Measurements from ENCODE around the gene NOD2.
A peak's percentile ranks its signal among the peaks of the same experiment; 100 is the strongest.

Gene NOD2

DNA sequence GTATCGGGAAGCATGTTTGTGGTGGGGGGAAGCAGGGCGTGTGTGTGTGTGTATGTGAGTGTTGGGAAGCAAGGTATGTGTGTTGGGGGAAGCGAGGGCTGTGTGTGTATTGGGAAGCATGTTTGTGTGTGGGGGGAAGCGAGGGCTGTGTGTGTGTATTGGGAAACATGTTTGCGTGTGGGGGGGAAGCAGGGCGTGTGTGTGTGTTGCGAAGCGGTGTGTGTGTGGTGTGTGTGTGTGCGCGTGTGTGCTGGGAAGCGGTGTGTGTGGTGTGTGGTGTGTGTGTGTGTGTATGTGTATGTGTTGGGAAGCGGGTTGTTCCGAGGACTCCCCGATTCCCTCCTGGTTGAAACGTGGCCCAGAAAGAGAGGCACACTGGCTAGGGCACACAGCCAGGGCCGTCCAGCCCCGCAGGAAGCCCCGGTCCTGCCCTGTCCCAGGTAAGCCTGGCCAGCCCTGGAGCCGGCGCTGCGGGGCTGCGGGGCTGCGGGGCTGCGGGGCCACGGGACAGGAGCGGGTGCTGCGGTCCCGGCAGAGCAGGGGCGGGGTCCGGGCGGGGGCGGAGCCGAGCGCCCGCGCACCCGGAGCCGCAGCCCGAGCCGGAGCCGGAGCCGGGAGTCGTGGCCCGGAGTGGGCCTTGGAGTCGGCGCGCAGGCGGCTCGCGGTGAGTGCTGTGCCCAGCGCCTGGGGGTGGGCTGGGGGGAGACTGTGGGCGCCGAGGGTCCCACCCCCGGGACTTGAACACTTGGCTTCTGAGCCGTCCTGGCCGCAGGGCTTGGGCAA lies at the start of gene NOD2:
Gene NOD2, plus strand, starts transcription at position 608 of the 783 bp plus-strand sequence. CDS start 5,890 bp downstream, outside the sequence.
- DNase-seq: no peak

DNA sequence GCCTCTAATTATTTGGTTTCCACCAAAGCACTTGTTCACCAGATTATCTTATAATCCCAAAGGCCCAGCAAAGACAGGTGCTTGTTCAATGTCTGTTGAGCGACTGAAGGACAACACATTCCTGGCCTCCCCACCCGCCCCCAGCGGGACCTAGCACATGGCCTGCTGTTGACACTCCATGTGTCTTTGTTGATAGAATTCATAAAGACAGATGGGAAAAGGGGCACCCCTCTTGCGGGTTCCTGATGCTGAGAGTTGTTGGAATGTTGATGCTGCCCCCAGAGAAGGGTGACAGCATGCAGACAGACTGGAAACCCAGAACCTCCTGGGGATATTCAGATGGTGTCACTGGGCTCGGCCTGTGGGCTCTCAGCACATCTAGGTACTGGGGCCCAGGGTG lies 49.2 kb upstream of the NOD2 start:
- DNase-seq: no peak

DNA sequence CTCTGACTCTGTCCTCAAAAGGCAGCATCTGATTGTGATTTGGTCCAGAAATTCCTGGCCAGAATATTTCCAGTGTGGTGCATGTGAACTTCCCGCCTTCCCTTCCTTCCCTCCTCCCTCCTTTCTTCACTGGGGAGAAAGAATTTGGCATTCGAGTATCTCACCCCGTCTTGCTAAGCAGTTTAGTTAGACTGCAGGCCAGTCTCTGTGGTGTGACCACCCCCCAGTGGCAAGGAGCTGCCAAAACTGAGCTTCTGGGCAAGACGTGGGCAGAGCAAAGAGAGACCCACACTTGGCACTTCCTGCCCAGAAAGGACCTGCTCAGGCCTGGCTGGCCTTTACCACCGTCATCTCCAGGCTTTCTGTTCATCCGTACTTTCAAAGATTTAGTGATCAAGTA lies 48.7 kb upstream of the NOD2 start:
- no peak for DNase-seq

DNA sequence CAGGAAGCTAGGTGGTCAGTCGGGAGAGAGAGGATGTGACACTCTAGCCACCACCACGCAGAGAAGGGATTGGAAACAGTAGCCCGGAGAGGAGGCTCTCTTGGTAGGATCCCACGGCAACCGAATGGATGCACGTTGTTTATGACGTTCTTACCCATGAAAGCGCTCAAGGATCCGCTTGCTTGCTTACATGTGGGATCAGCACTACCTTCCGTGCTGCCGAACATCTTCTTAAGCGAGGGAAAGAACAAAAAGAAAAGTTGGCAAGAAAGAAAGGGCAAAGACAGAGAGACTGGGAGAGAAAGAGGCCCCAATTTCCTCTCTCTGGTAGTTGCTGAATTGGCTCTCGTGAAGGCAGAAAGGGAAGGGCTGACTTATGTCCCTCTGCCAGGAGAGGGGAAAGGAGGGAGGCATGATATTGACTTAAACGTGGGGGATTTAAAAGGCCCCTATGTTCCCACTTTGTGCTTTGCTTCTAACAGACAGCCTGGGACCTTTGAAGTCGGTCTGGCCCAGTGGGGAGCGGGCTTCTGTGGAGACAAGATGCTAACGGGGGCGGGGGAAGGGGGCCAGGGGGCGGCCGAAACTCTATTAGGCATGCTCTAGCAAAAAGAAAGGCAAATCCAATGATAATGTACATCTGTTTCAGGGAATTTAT lies 47.7 kb upstream of the NOD2 start:
- DNase-seq: no peak

DNA sequence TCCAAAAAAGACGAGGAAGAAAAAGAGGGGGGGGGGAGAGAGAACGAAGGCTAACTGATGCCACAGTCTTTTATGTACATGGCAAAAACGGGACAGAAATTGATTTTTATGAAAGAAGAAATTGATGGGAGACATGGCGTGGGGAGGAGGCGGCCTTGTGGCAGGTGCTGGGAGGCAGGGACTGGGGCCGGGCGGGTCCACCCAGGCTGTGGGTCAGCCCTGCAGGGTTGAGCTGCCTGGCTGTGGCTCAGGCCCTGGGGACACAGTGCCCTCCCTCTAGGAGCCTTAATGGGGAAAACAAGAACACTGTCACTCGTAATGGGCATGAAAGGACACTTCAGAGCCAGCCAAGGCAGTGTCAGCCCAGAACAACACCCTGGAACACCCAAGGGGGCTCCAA lies 47.1 kb upstream of the NOD2 start:
- no peak for DNase-seq

DNA sequence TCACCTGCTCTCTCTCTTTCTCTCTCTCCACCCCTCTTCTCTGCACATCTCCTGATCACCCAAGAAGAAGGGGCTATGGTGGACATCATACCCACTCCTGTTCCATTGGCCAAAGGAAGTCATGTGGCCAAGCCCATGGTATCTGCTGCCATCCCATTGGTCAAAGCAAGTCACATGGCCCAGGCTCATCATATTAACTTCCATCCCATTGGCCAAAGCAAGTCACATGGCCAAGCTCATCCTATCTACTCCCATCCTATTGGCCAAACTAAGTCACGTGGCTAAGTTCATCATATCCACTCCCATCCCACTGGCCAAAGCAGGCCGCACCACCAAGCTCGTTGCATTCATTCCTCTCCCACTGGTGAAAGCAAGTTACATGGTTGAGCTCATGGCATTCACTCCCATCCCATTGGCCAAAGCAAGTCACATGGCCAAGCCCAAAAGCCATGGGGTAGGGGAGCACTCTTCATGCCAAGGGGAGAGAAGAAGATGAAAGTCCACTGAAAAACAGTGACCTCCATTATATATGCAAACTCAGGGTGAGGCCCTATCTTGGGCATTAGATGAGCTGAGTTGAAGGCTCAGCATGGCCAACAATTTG lies 41.5 kb upstream of the NOD2 start:
- DNase-seq: no peak

DNA sequence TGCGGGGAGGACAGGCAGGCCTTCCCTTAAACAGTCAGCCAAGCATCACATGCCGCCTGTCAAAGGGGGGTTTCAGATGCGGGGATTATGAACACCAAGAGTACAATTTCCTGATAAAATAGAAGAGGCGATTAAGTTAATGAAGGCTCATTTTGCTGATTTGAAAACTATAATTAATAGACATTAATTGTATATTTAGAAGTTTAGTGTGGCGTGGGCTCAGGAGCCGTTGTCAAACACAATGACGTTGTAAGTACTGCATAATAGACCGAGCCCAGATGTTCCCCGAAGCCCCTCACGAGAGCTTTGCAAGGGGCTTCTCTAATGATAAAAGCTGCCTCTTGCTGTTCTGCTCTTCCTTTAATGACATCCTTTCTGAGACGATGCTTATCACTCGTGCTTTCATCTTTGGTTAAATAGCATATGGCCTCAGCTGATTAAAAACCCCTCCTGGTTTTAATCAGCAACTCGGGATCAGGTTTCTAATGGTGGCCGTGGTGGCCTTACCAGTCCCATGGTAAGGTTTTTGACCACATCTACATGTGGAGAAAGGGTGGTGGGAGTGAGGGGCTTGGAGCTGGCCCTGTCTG lies 40.5 kb upstream of the NOD2 start:
- DNase-seq: no peak

DNA sequence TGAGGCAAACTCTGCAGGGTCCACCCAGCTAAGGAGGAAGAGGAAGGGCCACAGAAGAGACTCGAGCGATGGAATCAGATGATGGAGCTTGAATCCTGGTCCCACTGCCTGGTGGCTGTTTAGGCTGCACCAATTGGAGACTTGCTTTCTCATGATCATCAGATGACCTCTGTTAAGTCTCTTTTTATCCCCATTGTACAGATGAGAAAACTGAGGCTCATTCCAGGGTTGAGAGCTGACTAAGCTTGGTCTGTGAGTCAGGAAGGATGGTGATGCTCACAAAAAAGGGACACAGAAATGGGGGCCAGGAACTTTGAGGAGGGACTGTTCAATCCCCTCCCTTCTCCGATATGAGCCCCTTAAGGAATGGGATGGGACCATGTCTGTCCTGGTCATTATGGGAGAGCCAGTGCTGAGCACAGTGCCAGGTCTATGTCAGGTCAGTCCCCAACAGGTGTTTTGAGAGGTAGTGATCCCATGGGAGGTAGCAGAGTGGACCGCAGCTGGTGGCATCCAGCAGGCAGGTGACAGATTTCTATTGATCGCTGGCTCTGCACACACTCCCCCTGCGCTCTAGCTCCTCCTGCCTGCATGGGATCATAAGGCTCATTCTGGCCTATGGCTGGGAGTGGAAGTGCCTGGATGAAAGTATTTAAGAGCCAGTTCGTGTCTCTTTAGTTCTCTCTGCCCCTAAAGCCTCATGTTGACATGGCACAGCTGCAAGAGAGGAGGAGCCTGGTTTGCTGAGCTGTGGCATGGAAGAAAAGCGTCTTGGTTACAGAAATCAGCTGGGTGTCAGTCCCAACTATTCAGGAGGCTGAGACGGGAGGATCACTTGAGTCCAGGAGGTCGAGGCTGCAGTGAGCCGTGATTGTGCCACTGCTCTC lies 39.5 kb upstream of the NOD2 start:
- DNase-seq: peak; percentile 13

DNA sequence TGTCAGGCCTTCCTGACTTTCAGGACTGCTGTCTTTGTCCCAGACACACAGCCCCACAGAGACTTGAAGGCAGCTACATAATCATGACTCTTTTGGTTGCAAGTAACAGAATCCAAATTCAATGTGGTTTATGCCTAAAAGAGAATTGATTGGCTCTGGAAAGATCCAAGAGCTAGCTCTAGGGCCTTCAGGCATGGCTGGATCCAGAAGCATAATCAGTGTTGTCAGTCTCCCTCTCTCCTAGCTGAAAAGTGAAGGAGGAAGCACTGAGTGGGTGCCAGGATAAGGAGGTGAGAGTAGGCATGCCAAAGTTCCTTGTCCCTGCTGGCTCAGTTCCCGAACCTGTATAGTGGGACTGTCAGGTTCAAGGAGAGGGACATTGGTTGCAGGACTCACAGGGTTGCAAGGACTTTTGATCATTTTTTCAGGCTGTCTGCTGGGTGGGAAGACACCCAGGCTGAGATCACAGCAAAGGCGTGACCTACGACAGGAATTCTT lies 37.8 kb upstream of the NOD2 start:
- DNase-seq: no peak

DNA sequence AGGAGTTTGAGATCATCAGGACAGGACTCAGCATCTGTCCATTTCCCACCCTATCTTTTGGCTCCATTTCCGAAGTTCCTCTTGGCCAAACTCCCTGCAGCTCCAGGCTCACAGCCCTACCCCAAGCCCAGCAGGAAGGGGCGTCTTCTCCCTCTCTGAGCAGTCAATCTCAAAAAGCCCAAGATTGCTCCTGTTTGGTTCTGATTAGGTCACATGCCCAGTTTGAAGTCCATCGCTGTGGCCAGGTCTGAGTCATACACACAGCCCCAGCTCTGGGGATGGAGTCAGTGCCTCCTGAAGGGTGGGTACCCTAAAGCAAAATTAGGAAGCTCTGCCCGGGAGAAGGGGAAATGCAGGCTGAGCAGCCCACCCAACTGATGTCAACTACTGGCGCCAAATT lies 36.2 kb upstream of the NOD2 start:
- no peak for DNase-seq

DNA sequence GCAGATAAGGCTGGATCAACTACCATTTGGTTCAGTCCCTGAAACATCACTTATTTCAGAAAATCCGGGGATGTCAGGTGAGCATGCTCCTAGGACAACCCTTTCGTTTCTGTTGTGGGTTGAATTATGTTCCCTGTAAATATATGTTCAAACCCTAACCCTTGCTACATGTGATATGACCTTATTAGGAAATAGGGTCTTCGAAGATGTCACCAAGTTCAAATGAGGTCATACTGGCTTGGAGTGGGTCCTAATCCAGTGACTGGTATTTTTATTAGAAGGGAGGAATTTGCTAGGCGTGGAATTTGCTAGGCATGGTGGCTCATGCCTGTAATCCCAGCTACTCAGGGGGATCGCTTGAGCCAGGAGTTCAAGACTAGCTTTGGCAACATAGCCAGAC lies 33.6 kb upstream of the NOD2 start:
- no peak for DNase-seq

DNA sequence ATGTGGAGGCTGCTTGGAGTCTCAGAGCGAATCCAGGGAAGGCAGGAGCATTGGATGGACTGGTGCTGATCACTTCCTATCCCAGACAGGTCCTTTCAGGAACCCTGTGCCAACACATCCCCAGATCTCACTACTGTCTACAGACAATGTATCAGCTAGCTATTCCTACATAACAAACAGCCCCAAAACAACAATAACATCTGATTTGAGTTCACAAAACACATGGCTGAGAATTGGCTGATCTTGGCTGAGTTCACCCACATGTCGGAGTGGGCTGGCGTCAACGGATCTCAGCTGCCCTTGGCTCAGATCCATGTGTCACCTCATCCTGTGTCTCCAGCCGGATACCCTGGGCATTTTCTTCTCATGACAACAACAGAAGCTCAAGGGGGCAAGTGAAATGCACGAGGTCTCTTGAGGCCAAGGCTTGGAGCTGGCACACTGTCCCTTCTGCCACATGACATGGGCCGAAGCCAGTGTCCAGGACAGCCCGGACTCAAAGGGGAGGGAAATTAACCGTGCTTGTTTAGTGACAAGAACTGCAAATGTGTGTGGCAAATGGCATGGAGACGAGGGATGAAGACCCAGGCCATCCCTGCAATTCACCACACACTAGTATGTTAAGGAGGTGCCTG lies 31.0 kb upstream of the NOD2 start:
- no peak for DNase-seq

DNA sequence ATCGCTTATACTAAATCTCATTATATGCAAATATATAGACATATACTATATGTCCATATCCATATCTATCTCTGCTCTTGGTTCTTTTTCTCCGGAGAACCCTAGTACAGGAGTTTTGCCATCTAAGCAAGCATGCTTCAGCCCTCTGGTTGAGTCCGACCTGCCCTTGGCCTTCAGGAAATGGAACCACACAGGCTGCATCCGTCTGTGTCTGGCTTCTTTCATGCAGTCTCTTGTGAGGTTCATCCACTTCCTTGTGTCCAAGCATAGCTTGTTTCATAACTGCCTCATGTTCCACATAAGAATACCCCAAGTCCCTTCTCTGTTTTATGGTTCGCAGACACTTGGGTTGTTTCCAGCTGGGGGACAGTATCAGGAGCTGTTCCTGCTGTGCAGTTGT lies 29.1 kb upstream of the NOD2 start:
- no peak for DNase-seq

DNA sequence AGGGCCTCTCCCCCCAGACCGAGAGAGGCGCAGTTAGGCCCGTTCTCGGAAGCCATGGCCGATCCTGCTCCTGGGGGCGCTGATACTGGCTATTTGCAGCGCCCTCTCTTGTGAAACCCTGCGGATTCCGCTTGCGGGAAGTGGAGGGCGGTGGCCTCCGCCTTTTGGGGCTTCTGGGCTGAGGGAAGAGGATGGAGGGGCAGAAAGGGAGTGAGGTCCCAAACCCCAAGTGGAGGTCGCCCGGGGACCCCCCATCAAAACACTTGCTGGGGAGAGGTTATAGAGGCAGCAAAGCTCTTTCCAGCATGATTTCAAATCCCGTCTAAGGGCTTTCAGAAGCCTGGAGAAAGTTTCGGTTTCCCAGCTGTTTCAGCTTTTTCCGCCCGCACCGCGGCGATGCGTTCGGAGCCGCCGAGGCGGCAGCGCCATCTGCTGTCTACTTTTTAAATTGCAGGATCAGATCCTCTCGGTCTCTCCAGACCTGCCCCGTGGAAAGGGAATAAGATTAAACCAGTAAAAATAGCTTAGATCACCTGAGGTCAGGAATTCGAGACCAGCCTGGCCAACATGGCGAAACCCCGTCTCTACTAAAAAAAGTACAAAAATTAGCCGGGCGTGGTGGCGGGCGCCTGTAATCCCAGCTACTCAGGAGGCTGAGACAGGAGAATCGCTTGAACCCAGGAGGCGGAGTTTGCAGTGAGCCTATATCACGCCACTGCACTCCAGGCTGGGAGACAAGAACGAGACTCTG lies 28.1 kb upstream of the NOD2 start:
- peak; percentile 43 for DNase-seq

DNA sequence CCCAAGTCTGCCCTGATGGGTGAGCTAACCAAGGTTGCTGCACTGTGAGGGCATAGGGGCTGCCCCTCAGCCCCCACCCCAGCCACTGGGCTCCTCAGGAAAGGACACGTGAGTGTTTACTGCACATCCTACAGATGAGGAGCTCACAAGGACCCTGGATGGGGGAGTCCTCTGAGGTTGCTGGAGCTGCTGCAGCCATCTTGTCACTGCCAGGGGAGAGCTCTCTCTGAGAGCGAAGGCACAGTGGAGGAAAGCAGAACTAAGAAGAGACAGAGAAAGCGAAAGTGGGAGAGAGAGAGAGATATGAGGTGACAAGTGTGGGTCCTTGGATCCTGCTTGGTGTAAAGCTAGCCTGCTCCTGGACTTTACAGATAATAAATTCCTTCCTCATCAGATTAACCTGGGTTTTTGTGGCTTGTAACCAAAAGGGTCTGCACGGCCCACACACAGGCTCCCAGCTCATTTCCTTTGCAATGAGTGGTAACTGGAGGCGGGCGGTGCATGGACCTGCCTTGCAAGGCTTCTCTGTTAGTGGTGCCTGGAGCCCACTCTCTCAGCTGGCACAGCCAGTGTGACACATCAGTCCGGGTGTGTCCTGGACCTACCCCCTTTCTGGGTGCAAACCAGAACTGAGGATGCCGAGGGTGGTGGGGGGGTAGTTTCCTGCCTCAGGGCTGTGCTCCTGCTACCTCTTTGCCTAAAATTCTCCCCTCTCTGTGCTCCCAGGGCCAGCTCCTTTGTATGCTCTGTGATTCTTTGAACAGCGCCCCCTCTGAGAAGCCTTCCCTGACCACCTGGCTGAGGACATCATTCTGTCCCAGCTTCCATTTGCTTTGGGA lies 26.5 kb upstream of the NOD2 start:
- no peak for DNase-seq

DNA sequence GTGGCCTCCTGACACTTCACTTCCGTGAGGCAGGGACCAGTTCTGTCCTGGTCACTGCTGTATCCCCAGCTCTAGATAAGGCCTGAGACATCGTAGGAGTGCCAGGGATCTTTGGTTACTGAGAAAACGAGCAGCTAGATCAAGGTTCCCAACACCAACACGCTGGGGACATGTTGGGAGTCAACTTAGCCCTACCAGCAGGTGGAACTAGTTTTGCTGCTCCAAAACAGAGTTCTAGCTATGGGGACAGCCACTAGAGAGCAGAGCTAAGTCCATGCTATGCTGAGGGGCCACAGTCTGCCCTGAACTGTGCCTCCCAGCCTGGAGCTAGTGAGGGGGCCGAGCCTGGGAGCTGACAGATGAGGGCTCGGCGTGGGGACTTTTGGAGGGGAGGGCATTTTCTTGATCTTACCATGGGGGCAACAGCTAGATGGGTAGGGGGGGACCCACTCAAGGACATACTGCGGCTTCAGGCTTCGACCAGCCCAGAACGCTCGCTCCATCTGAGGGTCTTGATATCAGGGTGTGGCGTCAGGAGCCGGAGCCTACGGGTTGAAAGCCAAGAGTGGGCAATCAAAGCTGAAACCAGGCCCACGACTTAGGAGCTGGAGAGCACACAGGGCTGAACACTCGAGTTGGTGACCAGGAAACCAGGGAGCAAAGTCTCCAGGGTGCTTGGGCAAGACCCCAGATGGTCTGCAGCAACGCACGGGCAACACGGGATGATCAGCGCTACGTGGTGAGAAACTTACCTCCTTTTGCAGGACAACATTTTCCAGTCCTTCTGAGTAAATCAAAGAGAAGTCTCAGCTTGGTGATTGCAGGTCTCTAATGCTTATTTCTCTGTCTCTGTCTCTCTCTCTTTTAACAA lies 25.7 kb upstream of the NOD2 start:
- DNase-seq: no peak

DNA sequence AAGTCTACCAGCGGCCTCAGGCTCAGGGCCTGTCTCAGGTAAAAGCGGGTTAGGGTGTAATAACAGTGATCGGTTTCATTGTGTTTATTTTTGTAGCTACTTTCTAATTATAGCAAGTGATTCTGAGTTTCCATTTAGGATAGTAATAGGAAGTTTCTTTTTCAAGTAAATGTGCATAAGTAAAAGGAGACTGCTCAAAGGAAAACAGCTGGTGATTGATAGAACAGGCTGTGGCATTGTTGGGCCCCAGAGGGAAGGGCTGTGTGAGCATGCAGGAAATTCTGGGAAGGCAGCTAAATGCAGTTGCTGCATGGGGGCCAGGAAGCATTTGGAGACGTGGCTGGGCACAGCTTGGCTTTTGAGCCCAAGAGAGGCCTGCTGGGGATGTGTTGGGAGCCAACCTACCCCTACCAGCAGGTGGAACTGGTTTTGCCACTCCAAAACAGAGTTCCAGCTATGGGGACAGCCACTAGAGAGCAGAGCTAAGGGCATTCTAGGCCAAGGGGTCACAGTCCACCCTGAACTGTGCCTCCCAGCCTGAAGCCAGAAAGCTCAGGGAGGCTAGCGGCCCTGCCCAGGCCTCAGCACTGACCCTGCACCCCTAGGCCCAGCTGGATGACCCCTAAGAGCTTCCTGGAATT lies 24.9 kb upstream of the NOD2 start:
- no peak for DNase-seq

DNA sequence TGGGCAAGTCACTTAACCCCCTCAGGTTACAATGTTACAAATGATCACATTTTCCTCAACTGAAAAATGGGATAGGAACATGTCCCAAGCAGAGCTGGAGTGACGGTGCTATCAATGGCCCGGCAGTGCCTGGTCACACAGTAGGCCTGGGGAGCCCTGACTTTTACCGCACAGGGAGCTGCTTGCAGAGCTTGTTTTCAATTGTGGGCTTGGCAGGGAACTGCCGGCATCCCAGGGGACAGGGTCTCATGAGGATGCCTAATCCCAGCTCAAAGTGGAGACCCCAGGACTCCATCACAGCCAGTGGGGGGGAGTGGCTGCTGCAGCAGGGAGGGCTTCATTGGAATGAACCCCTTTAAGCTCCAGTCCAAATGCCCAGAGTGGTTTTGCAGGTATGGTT lies 23.7 kb upstream of the NOD2 start:
- no peak for DNase-seq

DNA sequence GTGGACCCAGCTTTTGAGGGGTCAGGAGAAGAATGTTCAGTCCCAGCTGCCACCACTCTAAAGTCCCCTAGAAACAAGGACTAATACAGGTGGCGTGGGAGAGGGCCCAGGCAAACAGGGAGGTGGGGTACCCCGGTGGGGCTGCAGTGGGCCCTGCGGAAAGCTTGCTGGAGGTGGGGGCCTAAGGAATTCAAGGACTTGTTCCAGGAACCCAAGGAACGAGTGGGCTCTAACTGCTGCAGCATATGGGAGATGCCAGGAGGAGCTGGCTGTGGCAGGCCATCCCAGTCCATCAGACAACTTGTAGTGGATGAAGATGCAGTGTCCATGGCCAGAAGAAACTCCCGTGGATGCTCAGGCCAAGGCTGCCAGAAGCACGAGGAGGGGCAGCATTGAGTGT lies 22.9 kb upstream of the NOD2 start:
- DNase-seq: no peak
